ENCODE data around the gene BTBD2. TPM values are rescaled to one million over a fixed set of nuclear protein-coding genes. Genes with fewer than 3 reads are reported as not detected.
A peak's percentile ranks its signal among the peaks of the same experiment; 100 is the strongest.

BTBD2 gene
- total and polyA plus RNA-seq, 10 of the 15 experiments (the other 5 are each of a cell fraction or from before 2014, with no cell fraction given) = 0.13 to 66.2 (median 10.4) TPM

GRCh38 chr19:2060884-2061494 lies 45.5 kb upstream of the BTBD2 start (continued):
- peak; percentile 75 for TF ChIP-seq NRF1 (conservative IDR thresholded peaks at IDR 0.05; ENCODE audit: low read depth, low read length)
- no peak for TF ChIP-seq ATF2 (IDR thresholded peaks at IDR 0.05; ENCODE audit: low read length)
- peak; percentile 46; the same call in 1 of the 2 replicates for TF ChIP-seq ZNF207 (IDR thresholded peaks at IDR 0.05; ENCODE audit: borderline replicate concordance)
- TF ChIP-seq CREM (IDR thresholded peaks at IDR 0.05; ENCODE audit: low read depth) = no peak
- TF ChIP-seq, protein P1, sequence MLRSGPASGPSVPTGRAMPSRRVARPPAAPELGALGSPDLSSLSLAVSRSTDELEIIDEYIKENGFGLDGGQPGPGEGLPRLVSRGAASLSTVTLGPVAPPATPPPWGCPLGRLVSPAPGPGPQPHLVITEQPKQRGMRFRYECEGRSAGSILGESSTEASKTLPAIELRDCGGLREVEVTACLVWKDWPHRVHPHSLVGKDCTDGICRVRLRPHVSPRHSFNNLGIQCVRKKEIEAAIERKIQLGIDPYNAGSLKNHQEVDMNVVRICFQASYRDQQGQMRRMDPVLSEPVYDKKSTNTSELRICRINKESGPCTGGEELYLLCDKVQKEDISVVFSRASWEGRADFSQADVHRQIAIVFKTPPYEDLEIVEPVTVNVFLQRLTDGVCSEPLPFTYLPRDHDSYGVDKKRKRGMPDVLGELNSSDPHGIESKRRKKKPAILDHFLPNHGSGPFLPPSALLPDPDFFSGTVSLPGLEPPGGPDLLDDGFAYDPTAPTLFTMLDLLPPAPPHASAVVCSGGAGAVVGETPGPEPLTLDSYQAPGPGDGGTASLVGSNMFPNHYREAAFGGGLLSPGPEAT (IDR thresholded peaks at IDR 0.05; ENCODE audit: low read depth) = no peak
- no peak for TF ChIP-seq ATF3 (IDR thresholded peaks at IDR 0.05; ENCODE audit: borderline replicate concordance, extremely low read depth, low read depth, low read length)
- no peak for TF ChIP-seq ASH2L (IDR thresholded peaks at IDR 0.05; ENCODE audit: borderline replicate concordance, low read depth)
- TF ChIP-seq IKZF2 (IDR thresholded peaks at IDR 0.05) = peak in 1 of 2 experiments; percentile 45; a peak in 1 of 4 replicates
- TF ChIP-seq, protein P2, sequence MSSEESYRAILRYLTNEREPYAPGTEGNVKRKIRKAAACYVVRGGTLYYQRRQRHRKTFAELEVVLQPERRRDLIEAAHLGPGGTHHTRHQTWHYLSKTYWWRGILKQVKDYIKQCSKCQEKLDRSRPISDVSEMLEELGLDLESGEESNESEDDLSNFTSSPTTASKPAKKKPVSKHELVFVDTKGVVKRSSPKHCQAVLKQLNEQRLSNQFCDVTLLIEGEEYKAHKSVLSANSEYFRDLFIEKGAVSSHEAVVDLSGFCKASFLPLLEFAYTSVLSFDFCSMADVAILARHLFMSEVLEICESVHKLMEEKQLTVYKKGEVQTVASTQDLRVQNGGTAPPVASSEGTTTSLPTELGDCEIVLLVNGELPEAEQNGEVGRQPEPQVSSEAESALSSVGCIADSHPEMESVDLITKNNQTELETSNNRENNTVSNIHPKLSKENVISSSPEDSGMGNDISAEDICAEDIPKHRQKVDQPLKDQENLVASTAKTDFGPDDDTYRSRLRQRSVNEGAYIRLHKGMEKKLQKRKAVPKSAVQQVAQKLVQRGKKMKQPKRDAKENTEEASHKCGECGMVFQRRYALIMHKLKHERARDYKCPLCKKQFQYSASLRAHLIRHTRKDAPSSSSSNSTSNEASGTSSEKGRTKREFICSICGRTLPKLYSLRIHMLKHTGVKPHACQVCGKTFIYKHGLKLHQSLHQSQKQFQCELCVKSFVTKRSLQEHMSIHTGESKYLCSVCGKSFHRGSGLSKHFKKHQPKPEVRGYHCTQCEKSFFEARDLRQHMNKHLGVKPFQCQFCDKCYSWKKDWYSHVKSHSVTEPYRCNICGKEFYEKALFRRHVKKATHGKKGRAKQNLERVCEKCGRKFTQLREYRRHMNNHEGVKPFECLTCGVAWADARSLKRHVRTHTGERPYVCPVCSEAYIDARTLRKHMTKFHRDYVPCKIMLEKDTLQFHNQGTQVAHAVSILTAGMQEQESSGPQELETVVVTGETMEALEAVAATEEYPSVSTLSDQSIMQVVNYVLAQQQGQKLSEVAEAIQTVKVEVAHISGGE (CRISPR knock-in tag; IDR thresholded peaks at IDR 0.05) = no peak
- TF ChIP-seq ZBTB40 (IDR thresholded peaks at IDR 0.05; ENCODE audit: borderline replicate concordance) = no peak
- 0 out of 2 replicates have a peak, but pooled peaks have one; percentile 50 for TF ChIP-seq POLR2AphosphoS2 (IDR thresholded peaks at IDR 0.05; ENCODE audit: low read depth, low read length)
- no peak for TF ChIP-seq SRF (IDR thresholded peaks at IDR 0.05; ENCODE audit: low read depth in 2 of 2, low read length in 2 of 2)
- TF ChIP-seq, protein P3, sequence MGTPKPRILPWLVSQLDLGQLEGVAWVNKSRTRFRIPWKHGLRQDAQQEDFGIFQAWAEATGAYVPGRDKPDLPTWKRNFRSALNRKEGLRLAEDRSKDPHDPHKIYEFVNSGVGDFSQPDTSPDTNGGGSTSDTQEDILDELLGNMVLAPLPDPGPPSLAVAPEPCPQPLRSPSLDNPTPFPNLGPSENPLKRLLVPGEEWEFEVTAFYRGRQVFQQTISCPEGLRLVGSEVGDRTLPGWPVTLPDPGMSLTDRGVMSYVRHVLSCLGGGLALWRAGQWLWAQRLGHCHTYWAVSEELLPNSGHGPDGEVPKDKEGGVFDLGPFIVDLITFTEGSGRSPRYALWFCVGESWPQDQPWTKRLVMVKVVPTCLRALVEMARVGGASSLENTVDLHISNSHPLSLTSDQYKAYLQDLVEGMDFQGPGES (IDR thresholded peaks at IDR 0.05) = no peak
- peak; percentile 94 for TF ChIP-seq NR2F1 (conservative IDR thresholded peaks at IDR 0.05)
- no peak for TF ChIP-seq ZNF274 (IDR thresholded peaks at IDR 0.05; ENCODE audit: insufficient read depth, insufficient read length)
- TF ChIP-seq EZH2 (IDR thresholded peaks at IDR 0.05; ENCODE audit: borderline replicate concordance, control insufficient read depth, low read depth, low read length) = no peak
- TF ChIP-seq FOXK2 (IDR thresholded peaks at IDR 0.05) = no peak
